ENCODE results near the gene FRAT1. TPM values are rescaled to one million over a fixed set of nuclear protein-coding genes. Genes with fewer than 3 reads are reported as not detected.
A peak's percentile ranks its signal among the peaks of the same experiment; 100 is the strongest.

Gene FRAT1
- total and polyA plus RNA-seq, 2 of the 13 experiments (the other 11 are each of a cell fraction or from before 2014, with no cell fraction given) = 1.7 to 2.3 TPM

- TF ChIP-seq HINFP (CRISPR knock-in tag; IDR thresholded peaks at IDR 0.05; ENCODE audit: low read depth) = no peak
- no peak for TF ChIP-seq ZFAT (CRISPR knock-in tag; conservative IDR thresholded peaks at IDR 0.05)
- TF ChIP-seq ZNF691 (CRISPR knock-in tag; IDR thresholded peaks at IDR 0.05; ENCODE audit: borderline replicate concordance, low read depth) = peak; percentile 64; the same call in 1 of the 2 replicates
- TF ChIP-seq PPARG (CRISPR knock-in tag; conservative IDR thresholded peaks at IDR 0.05) = peak; percentile 7; the same call in 1 of the 2 replicates
- peak; percentile 93 for TF ChIP-seq ZMYM2 (CRISPR knock-in tag; IDR thresholded peaks at IDR 0.05)
- peak; percentile 24; the same call in 1 of the 2 replicates for TF ChIP-seq GATAD2A (CRISPR knock-in tag; IDR thresholded peaks at IDR 0.05)
- TF ChIP-seq ZNF460 (CRISPR knock-in tag; IDR thresholded peaks at IDR 0.05; ENCODE audit: borderline replicate concordance) = peak; percentile 70; the same call in 1 of the 2 replicates
- TF ChIP-seq KDM1A (CRISPR knock-in tag; IDR thresholded peaks at IDR 0.05) = peak; percentile 97
- TF ChIP-seq ZNF331 (CRISPR knock-in tag; IDR thresholded peaks at IDR 0.05) = peak; percentile 44; the same call in 1 of the 2 replicates
- TF ChIP-seq LCORL (IDR thresholded peaks at IDR 0.05) = no peak
- TF ChIP-seq LCORL (CRISPR knock-in tag; IDR thresholded peaks at IDR 0.05) = 0 out of 2 replicates have a peak, but pooled peaks have one; percentile 16
- TF ChIP-seq TCF12 (IDR thresholded peaks at IDR 0.05) = no peak
- TF ChIP-seq TCF12 (CRISPR knock-in tag; IDR thresholded peaks at IDR 0.05) = no peak
- TF ChIP-seq FOXK2 (IDR thresholded peaks at IDR 0.05) = 0 out of 2 replicates have a peak, but pooled peaks have one; percentile 14
- peak; percentile 51; the same call in 1 of the 2 replicates for TF ChIP-seq SALL1 (CRISPR knock-in tag; IDR thresholded peaks at IDR 0.05)
- peak; percentile 76 for TF ChIP-seq ZNF3 (CRISPR knock-in tag; IDR thresholded peaks at IDR 0.05)
- TF ChIP-seq TSC22D2 (CRISPR knock-in tag; IDR thresholded peaks at IDR 0.05; ENCODE audit: borderline replicate concordance) = no peak
- peak; percentile 25; the same call in 1 of the 2 replicates for TF ChIP-seq MED1 (CRISPR knock-in tag; IDR thresholded peaks at IDR 0.05)
- 0 out of 2 replicates have a peak, but pooled peaks have one; percentile 21 for TF ChIP-seq ZNF558 (CRISPR knock-in tag; IDR thresholded peaks at IDR 0.05; ENCODE audit: borderline replicate concordance)
- peak; percentile 19; the same call in 1 of the 2 replicates for TF ChIP-seq ARID4A (CRISPR knock-in tag; IDR thresholded peaks at IDR 0.05; ENCODE audit: borderline replicate concordance)
- TF ChIP-seq PRDM10 (CRISPR knock-in tag; IDR thresholded peaks at IDR 0.05; ENCODE audit: low read depth) = 0 out of 2 replicates have a peak, but pooled peaks have one; percentile 16
Measured at GRCh38 chr10:97297556-97298222, 21.4 kb upstream of the FRAT1 start (continued).

Measured in HepG2 (cell line).